Common myeloid progenitor, CD34-positive (primary cell): ENCODE measurements around the gene FBXW8.

Experiments
- CTCF ChIA-PET: fragments of 350-600 bp; sonication (Branson Sonifier 250); formaldehyde crosslinking; loops from one replicate; lab custom pipeline; 2021; ENCODE audit warnings: antibody characterized with exemption; lab: Charles Lee
- POLR2A ChIA-PET: fragments of 350-600 bp; sonication (Branson Sonifier 250); formaldehyde crosslinking; loops from one replicate; lab custom pipeline; 2021; ENCODE audit warnings: antibody characterized with exemption; lab: Charles Lee
- DNase-seq, 3 donors: peaks; one replicate each; pipeline versions ENCODE4 v3.0.0 to v3.0.0-alpha.2; 2013
- H3K27ac ChIP-seq, 2 experiments: 1 replicate in 1 of 2; 2 replicates in 1 of 2; pipeline ENCODE4 v1.7.0; 2013; ENCODE audit warnings: inconsistent platforms in 2 of 2, low read length in 2 of 2, mild to moderate bottlenecking in 2 of 2, low read depth in 1 of 2, moderate library complexity in 1 of 2; ENCODE audit not compliant: severe bottlenecking in 2 of 2, insufficient read depth in 1 of 2, poor library complexity in 1 of 2
- H3K27me3 ChIP-seq, 5 experiments: replicated peaks in 2 of 5; 1 replicate in 3 of 5; 2 replicates in 2 of 5; pipeline versions ENCODE4 v1.6.1 to v1.7.0; 2013; ENCODE audit warnings: low read length in 4 of 5, mild to moderate bottlenecking in 2 of 5, moderate library complexity in 2 of 5, inconsistent platforms in 1 of 5; ENCODE audit not compliant: insufficient read depth in 5 of 5, control insufficient read depth in 4 of 5
- H3K36me3 ChIP-seq, 4 experiments: 1 replicate in 2 of 4; 2 replicates in 2 of 4; pipeline versions ENCODE4 v1.6.1 to v1.7.0; 2013; ENCODE audit warnings: low read length in 3 of 4, control low read depth in 1 of 4, mild to moderate bottlenecking in 1 of 4; ENCODE audit not compliant: control insufficient read depth in 4 of 4, insufficient read depth in 4 of 4
- H3K4me1 ChIP-seq, 4 experiments: 1 replicate in 3 of 4; 2 replicates in 1 of 4; pipeline versions ENCODE4 v1.6.1 to v1.7.1; 2013; ENCODE audit warnings: low read length in 3 of 4, mild to moderate bottlenecking in 3 of 4, control low read depth in 1 of 4, inconsistent platforms in 1 of 4, moderate library complexity in 1 of 4; ENCODE audit not compliant: control insufficient read depth in 4 of 4, insufficient read depth in 4 of 4; ENCODE audit errors: control extremely low read depth in 1 of 4
- H3K4me3 ChIP-seq, 7 experiments: 1 replicate in 4 of 7; 2 replicates in 3 of 7; pipeline versions ENCODE4 v1.5.1 to v1.7.0; 2013; ENCODE audit warnings: mild to moderate bottlenecking in 7 of 7, low read length in 6 of 7, moderate library complexity in 6 of 7, inconsistent platforms in 2 of 7, low read depth in 2 of 7, control low read depth in 1 of 7; ENCODE audit not compliant: insufficient read depth in 4 of 7, control insufficient read depth in 1 of 7; ENCODE audit errors: extremely low read depth in 1 of 7
- H3K9me3 ChIP-seq, 5 experiments: 1 replicate in 4 of 5; 2 replicates in 1 of 5; pipeline versions ENCODE4 v1.6.1 to v1.7.1; 2013; ENCODE audit warnings: low read length in 4 of 5, mild to moderate bottlenecking in 2 of 5, inconsistent platforms in 1 of 5, low read depth in 1 of 5, moderate library complexity in 1 of 5; ENCODE audit not compliant: control insufficient read depth in 4 of 5, insufficient read depth in 2 of 5; ENCODE audit errors: control extremely low read depth in 1 of 5
- WGBS: methylation state at CpG from one replicate; pipeline ENCODE4 v1.1.5; 2013; ENCODE audit not compliant: insufficient coverage; 5-methylcytosine and 5-hydroxymethylcytosine counted together

FBXW8 gene

DNA sequence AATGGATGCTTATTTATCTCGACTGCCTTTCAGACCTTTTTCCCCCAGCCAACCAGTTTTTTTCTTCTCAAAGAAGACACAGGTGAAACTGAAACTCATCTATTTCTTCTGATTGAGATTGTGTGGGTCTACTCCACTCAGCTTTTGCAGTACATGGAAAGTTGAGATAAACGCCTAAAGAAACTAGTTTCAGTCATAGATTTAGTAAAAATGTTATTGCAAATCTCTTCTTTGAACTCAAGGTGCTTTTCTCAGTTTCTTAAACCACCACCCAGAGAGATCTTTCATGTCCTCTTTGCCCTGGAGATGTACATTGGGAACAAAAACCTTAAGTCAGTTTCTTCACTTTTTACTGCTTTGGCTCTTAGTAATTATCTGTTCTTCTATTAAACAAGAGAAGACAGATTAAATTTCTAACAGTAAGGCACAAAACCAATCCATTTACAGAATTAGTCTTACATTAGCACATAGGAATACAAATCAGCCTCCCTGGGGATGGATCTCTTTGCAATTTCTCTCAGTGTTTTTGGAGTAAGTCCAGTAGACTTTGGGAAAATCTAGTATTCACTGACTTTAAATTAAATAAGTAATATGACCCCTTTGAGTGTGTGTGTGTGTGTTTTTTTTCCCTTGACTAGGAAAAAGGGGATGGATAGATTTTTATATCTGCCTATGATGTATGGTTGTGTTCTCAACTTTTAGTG, 11.6 kb downstream of the FBXW8 start:
- DNase-seq: no peak
- Histone ChIP-seq H3K27ac (no peak overlapping the region), H3K9me3 (no peaks in the 10 kb centered on the region), H3K27me3 (peaks cover 0 to 1% (median 0%) of the 10 kb centered on the region in 5 experiments), H3K4me1 (peaks cover 18 to 43% (median 30%) of the 10 kb centered on the region in 4 experiments), H3K4me3 (no peak overlapping the region), H3K36me3 (peaks cover 0 to 4% (median under 1%) of the 10 kb centered on the region in 4 experiments)
- CTCF ChIA-PET: interaction anchor here (1.4 kb wide), 1 partner anchor 40 kb away, joined by 5 read pairs; no protein-coding TSS in a partner anchor
- POLR2A ChIA-PET: no interaction called here
- no CpG with 5 or more reads among the region's 2 CpGs for WGBS

DNA sequence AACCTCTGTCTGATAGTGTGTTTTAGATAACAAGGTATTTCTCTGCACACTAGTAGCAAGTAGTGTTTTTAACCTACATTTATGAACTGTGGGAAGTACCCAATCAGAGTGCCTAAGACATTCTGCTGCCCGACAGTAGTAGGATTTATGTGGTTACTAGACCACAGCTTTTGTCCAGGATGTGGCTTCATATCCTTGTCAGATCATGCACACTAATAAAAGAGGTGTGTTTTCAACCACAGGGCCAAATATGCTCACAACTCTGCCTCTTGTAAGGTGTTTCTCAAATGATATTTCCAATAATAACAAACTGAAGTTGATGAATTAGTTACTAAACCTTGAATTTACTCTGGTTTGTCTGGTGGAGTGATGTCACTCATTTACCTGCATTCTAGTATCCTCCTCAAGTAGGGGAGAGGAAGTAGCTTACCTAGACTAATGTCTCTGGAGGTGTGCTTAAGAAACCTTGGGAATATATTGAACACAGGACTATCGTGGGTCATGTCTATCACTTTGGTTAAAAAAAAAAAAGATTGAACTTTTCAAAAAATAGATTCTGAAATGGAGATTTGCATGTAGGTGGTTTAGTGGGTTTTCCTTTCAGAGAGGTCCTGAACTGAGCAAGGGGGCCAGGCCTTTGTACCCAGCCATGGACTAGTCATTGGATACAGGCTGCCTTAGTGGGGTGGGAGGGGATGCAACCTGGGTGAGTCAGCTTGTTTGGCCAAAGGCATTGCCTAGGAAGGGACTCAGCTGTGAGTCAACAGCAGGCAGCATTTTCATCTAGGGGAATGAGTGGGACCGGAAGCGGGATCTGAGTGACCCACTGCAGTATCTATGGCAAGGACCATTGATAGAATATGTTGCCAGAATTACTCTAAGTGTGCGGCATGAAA, 14.1 kb downstream of the FBXW8 start:
- DNase-seq: peak; percentile 72 to 95 (median 94)
- H3K4me1 ChIP-seq: peaks cover 11 to 29% (median 19%) of the 10 kb centered on the region in 4 experiments
- no peaks in the 10 kb centered on the region for H3K9me3 ChIP-seq
- peak overlapping the region in 1 of 7 experiments; percentile 3 for H3K4me3 ChIP-seq
- no peak overlapping the region for H3K27ac ChIP-seq
- peaks cover 0 to 1% (median 0%) of the 10 kb centered on the region in 5 experiments for H3K27me3 ChIP-seq
- H3K36me3 ChIP-seq: peaks cover 0 to 14% (median 6%) of the 10 kb centered on the region in 4 experiments
- POLR2A ChIA-PET: interaction anchor here (0.7 kb wide), 1 partner anchor 39 kb away, joined by 3 read pairs; no protein-coding TSS in a partner anchor
- 57% methylated on average over 5 of the region's 5 CpGs for WGBS
- CTCF ChIA-PET: interaction anchor here (0.7 kb wide), 1 partner anchor 11 kb away, joined by 3 read pairs; no protein-coding TSS in a partner anchor

DNA sequence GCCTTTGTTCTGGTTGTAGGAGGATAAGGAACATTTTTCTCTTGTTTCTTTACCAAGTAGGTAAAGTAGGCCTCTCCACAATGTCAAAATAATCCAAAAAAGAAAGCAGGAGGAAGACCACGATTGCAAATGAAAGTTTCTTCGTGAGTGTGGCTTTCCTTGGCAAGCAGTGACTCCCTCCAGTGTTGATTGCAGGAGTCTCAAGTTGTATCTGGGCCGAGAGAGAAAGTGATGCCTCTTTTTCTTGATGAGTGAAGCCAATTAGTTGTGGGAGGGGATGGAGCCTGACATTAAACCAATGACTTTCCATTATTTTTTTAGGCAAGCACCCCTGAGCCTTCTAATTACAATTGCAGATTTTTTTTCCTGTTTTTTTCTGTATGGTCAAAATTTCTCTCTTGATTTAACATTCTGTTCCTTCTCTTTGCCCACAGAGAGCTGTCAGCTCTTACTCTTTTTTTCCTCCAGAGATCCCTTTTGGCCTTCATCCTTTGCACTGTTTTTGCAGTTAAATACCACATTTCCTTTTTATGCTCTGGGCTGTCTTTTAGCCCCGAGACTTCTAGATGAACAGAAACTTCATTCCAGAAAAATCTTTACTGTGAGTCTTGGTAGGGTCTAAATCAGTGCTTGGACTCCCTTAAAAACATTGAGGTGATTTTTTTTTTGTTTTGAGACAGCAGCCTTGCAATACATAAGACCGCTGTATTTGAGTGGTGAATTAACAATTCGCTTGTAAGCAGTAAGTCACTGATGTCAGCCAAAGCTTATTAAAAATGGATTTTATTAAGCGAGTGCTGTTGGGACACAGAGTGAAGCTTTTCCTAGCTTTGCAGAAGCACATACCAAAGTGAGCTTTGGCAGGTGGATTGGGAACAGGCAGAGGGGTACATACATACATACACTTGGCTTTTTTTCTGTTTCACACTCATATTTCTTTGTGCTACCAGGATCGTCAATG, 15.8 kb downstream of the FBXW8 start:
- H3K4me3 ChIP-seq: no peak overlapping the region
- CTCF ChIA-PET: interaction anchor here (0.7 to 1.6 kb wide), 2 partner anchors 13 to 16 kb away, joined by 3 read pairs; no protein-coding TSS in a partner anchor
- H3K36me3 ChIP-seq: peaks cover 0 to 15% (median 7%) of the 10 kb centered on the region in 4 experiments
- POLR2A ChIA-PET: no interaction called here
- no peak for DNase-seq
- WGBS: 76% methylated on average over 6 of the region's 8 CpGs
- peaks cover 0 to 1% (median 0%) of the 10 kb centered on the region in 5 experiments for H3K27me3 ChIP-seq
- H3K4me1 ChIP-seq: peaks cover 11 to 25% (median 17%) of the 10 kb centered on the region in 4 experiments
- no peak overlapping the region for H3K27ac ChIP-seq
- H3K9me3 ChIP-seq: no peaks in the 10 kb centered on the region

DNA sequence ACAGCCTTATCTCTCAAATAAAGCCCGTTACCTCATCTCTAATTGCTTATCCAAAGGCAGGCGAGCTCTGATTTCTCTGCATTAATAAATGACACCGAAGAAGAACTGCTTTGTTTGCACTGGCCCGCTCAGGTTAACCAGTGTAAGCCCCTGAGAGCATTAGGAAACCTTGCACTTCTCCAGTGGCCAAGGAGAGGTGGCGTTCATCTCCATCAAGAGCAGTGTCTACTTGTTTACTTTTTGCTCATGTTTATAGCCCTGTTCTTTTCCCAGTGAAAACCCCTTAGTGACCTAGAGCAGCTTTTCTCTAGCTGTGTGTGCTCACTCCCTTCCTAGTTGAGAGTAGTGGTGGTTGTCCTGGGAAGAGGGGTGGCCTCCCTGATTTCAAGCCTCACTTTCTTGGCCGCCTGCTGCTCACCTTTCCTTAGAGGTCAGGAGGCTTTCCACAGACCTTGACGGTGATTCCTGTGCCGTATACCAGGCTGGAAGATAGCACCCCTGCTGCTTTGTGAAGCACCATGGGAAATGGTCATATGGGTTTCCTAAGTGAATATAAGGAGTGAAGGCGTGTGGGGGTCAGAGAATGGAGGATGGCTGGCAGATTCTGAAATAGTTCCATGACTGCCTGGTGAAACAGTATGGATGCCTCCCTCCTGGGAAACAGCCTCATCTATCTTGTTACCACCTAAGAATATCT, 16.6 kb downstream of the FBXW8 start:
- no peaks in the 10 kb centered on the region for H3K9me3 ChIP-seq
- ChIA-PET CTCF (interaction anchor here (0.7 to 1.6 kb wide), 2 partner anchors 14 to 15 kb away, joined by 3 read pairs; no protein-coding TSS in a partner anchor), POLR2A (interaction anchor here (0.5 kb wide), 1 partner anchor 10 kb away, joined by 3 read pairs; no protein-coding TSS in a partner anchor)
- no peak overlapping the region for H3K4me3 ChIP-seq
- H3K27ac ChIP-seq: no peak overlapping the region
- DNase-seq: no peak
- H3K4me1 ChIP-seq: peaks cover 11 to 25% (median 17%) of the 10 kb centered on the region in 4 experiments
- WGBS: 82% methylated on average over 7 of the region's 9 CpGs
- peaks cover 0 to 19% (median 8%) of the 10 kb centered on the region in 4 experiments for H3K36me3 ChIP-seq
- peaks cover 0 to 1% (median 0%) of the 10 kb centered on the region in 5 experiments for H3K27me3 ChIP-seq

DNA sequence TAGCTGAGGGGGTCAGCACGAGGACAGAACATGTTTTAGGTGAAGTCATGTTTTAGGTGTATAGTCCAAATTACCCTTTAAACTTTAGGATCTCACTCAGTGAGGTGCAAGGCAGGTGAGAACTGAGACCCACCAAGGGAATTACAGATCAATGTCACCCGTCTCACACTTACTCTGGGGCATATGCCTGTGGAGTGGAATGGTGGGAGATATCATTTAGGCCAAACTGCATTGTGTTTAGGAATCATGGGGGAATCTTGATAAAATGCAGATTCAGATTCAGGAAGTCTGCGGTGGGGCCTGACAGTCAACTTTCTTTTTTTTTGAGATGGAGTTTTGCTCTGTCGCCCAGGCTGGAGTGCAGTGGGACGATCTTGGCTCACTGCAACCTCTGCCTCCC, 17.8 kb downstream of the FBXW8 start:
- Histone ChIP-seq H3K27me3 (peaks cover 0 to 1% (median 0%) of the 10 kb centered on the region in 5 experiments), H3K36me3 (peaks cover 0 to 19% (median 8%) of the 10 kb centered on the region in 4 experiments), H3K27ac (no peak overlapping the region), H3K4me3 (no peak overlapping the region), H3K9me3 (no peaks in the 10 kb centered on the region), H3K4me1 (peaks cover 11 to 25% (median 17%) of the 10 kb centered on the region in 4 experiments)
- ChIA-PET POLR2A (no interaction called here), CTCF (interaction anchor here (1.6 kb wide), 1 partner anchor 14 kb away, joined by 3 read pairs; no protein-coding TSS in a partner anchor)
- no peak for DNase-seq
- WGBS: 100% methylated on average over 3 of the region's 5 CpGs

DNA sequence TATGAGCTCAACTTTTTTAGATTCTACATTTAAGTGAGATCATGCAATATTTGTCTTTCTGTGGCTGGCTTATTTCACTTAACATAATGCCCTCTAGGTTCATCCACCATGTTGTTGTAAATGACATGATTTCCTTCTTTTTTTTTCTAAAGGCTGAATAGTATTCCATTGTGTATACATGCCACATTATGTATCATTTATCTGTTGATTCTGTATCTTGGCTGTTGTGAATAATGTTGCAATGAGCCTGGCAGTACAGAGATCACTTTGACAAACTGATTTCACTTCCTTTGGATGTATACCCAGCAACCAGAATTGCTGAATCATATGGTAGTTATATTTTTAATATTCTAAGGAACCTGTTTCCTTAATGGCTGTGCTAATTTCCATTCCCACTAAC, 19.1 kb downstream of the FBXW8 start:
- ChIA-PET CTCF (no interaction called here), POLR2A (no interaction called here)
- Histone ChIP-seq H3K27ac (no peak overlapping the region), H3K36me3 (peaks cover 0 to 20% (median 9%) of the 10 kb centered on the region in 4 experiments), H3K27me3 (peaks cover 0 to 1% (median 0%) of the 10 kb centered on the region in 5 experiments), H3K4me1 (peaks cover 2 to 18% (median 8%) of the 10 kb centered on the region in 4 experiments), H3K4me3 (no peak overlapping the region), H3K9me3 (no peaks in the 10 kb centered on the region)
- DNase-seq: no peak
